WTC11 (cell line): Measurements from ENCODE around the gene CAPZB. TPM values are rescaled to one million over a fixed set of nuclear protein-coding genes. Genes with fewer than 3 reads are reported as not detected.

ENCODE experiments used
- ATAC-seq: fragments of 200-7000 bp; cut with Tn5 transposase; 2 replicates; pipeline ENCODE4 v1.10.0; 2021; ENCODE audit warnings: mild to moderate bottlenecking, moderate library complexity
- CTCF ChIA-PET: fragments of 300-600 bp; sonication (Branson Sonifier 250); formaldehyde crosslinking; loops from one replicate; lab custom pipeline; 2021; ENCODE audit warnings: antibody characterized with exemption; lab: Charles Lee
- POLR2A ChIA-PET: fragments of 350-600 bp; sonication (Branson Sonifier 250); formaldehyde crosslinking; loops from one replicate; lab custom pipeline; 2021; ENCODE audit warnings: antibody characterized with exemption; lab: Charles Lee
- DNase-seq: peaks from one replicate; pipeline ENCODE4 v3.0.0; 2021; ENCODE audit warnings: low spot score
- H3K27ac Mint-ChIP-seq: 2 replicates; pipeline ENCODE4 v1.8.0; 2021; ENCODE audit warnings: mixed read lengths
- H3K27me3 Mint-ChIP-seq: 2 replicates; pipeline ENCODE4 v1.8.0; 2021; ENCODE audit warnings: low read depth, mild to moderate bottlenecking, moderate library complexity, mixed read lengths
- H3K36me3 Mint-ChIP-seq: 2 replicates; pipeline ENCODE4 v1.8.0; 2021; ENCODE audit warnings: mixed read lengths
- H3K4me1 Mint-ChIP-seq: 2 replicates; pipeline ENCODE4 v1.8.0; 2022; ENCODE audit warnings: mixed read lengths
- H3K4me3 Mint-ChIP-seq: 2 replicates; pipeline ENCODE4 v1.8.0; 2021; ENCODE audit warnings: mild to moderate bottlenecking, moderate library complexity, mixed read lengths
- H3K9me3 Mint-ChIP-seq: 2 replicates; pipeline ENCODE4 v1.8.0; 2021; ENCODE audit warnings: mixed read lengths
- ATF1 ChIP-seq: sonication (generic); formaldehyde crosslinking; IDR thresholded peaks from 2 replicates; pipeline ENCODE4 v1.8.1; 2023; ENCODE audit warnings: mild to moderate bottlenecking, moderate library complexity, missing genetic modification reagents
- CREM ChIP-seq: sonication (generic); formaldehyde crosslinking; IDR thresholded peaks from 2 replicates; pipeline ENCODE4 v1.8.1; 2022; ENCODE audit warnings: mild to moderate bottlenecking, missing genetic modification reagents, moderate library complexity
- E2F1 ChIP-seq: sonication (generic); formaldehyde crosslinking; IDR thresholded peaks from 2 replicates; pipeline ENCODE4 v1.8.0; 2022; ENCODE audit warnings: mild to moderate bottlenecking, missing genetic modification reagents
- ELF4 ChIP-seq: sonication (generic); formaldehyde crosslinking; IDR thresholded peaks from 2 replicates; pipeline ENCODE4 v1.8.1; 2022; ENCODE audit warnings: low read depth, mild to moderate bottlenecking, moderate library complexity, missing genetic modification reagents
- FOXK1 ChIP-seq: sonication (generic); formaldehyde crosslinking; IDR thresholded peaks from 2 replicates; pipeline ENCODE4 v1.8.0; 2022; ENCODE audit warnings: mild to moderate bottlenecking, moderate library complexity, missing genetic modification reagents
- HMGXB4 ChIP-seq: sonication (generic); formaldehyde crosslinking; IDR thresholded peaks from 2 replicates; pipeline ENCODE4 v1.8.1; 2023; ENCODE audit warnings: mild to moderate bottlenecking, moderate library complexity, missing genetic modification reagents
- NFE2L1 ChIP-seq: sonication (generic); formaldehyde crosslinking; IDR thresholded peaks from 2 replicates; pipeline ENCODE4 v1.8.1; 2023; ENCODE audit warnings: missing genetic modification reagents
- NR1H2 ChIP-seq: sonication (generic); formaldehyde crosslinking; IDR thresholded peaks from 2 replicates; pipeline ENCODE4 v1.9.0; 2021; ENCODE audit warnings: mild to moderate bottlenecking, moderate library complexity, missing genetic modification reagents
- NR2C2 ChIP-seq: sonication (generic); formaldehyde crosslinking; IDR thresholded peaks from 2 replicates; pipeline ENCODE4 v1.8.0; 2022; ENCODE audit warnings: mild to moderate bottlenecking, missing genetic modification reagents
- PRRX2 ChIP-seq: fragments of 250-450 bp; sonication (Bioruptor Pico); IDR thresholded peaks from 2 replicates; pipeline ENCODE4 v1.8.0; 2021; ENCODE audit warnings: mild to moderate bottlenecking
- RELA ChIP-seq: sonication (generic); formaldehyde crosslinking; IDR thresholded peaks from 2 replicates; pipeline ENCODE4 v1.8.1; 2022; ENCODE audit warnings: missing genetic modification reagents, mild to moderate bottlenecking, borderline replicate concordance
- SOX15 ChIP-seq: fragments of 250-450 bp; sonication (Bioruptor Pico); IDR thresholded peaks from 2 replicates; pipeline ENCODE4 v1.9.0; 2021; ENCODE audit warnings: mild to moderate bottlenecking
- USF2 ChIP-seq: sonication (generic); formaldehyde crosslinking; IDR thresholded peaks from 2 replicates; pipeline ENCODE4 v1.8.1; 2023; ENCODE audit warnings: mild to moderate bottlenecking, missing genetic modification reagents, moderate library complexity
- total RNA-seq: library from RNA; stranded (reverse); gene quantifications from 3 replicates; pipeline ENCODE4 v1.2.3, GENCODE V29; 2021
- TF ChIP-seq, protein P1 (sequence below): sonication (generic); formaldehyde crosslinking; IDR thresholded peaks from 2 replicates; pipeline ENCODE4 v1.8.0; 2023; ENCODE audit warnings: missing genetic modification reagents, mild to moderate bottlenecking, borderline replicate concordance
- TF ChIP-seq, protein P2 (sequence below): fragments of 250-450 bp; sonication (Bioruptor Pico); IDR thresholded peaks from 2 replicates; pipeline ENCODE4 v1.9.0; 2021; ENCODE audit warnings: mild to moderate bottlenecking
- TF ChIP-seq, protein P3 (sequence below): sonication (generic); formaldehyde crosslinking; IDR thresholded peaks from 2 replicates; pipeline ENCODE4 v1.8.0; 2022; ENCODE audit warnings: mild to moderate bottlenecking, missing genetic modification reagents

The CAPZB gene
- total RNA-seq, 1 experiment from 2014 or later, result 348 TPM

DNA sequence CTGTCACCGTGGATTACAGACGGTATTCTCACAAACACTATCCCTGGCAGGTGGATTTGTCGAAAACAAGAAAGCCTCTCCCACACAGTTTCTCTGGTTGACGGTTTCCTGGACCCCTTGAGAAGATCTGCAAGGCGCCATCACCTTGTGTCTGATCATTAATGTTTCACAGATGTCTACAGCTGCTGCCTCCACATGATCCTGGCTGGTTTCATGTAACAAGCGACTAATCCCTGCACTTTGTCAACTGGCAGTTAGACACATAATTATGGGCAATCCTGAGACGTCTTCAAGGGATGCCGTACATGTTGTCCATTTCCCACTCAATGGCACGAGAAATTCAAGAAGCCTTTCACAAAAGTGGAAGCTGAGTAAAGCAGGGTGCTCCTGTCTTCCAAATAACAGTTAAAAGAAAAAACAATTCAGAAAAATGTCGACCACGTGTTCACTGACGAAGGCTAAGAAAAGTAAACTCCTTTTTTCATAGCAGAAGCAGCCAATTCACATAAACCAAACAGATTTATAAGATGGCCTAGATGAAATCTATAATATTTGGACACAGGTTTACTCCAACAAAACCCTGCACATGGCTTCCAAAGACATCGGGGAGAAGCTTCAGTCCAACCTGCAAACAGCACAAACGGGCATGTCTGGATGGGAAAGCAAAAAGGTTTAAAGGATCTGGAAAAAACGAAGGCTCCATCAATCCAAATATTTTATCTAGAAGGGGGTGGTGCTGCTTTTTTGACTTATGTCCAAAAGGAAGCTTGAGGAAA, 52.2 kb downstream of the CAPZB start:
- ATAC-seq (no peak), DNase-seq (no peak)
- Mint-ChIP-seq H3K36me3 (peaks cover 7% of the 10 kb centered on the region), H3K9me3 (no peaks in the 10 kb centered on the region), H3K4me1 (peaks cover 19% of the 10 kb centered on the region), H3K27ac (peak overlapping the region; percentile 10; the same call in 1 of the 2 replicates), H3K4me3 (no peak overlapping the region), H3K27me3 (no peaks in the 10 kb centered on the region)
- TF ChIP-seq NR1H2 (CRISPR knock-in tag), result no peak
- no peak for TF ChIP-seq ATF1
- no peak for TF ChIP-seq RELA (CRISPR knock-in tag)
- TF ChIP-seq, protein P1, sequence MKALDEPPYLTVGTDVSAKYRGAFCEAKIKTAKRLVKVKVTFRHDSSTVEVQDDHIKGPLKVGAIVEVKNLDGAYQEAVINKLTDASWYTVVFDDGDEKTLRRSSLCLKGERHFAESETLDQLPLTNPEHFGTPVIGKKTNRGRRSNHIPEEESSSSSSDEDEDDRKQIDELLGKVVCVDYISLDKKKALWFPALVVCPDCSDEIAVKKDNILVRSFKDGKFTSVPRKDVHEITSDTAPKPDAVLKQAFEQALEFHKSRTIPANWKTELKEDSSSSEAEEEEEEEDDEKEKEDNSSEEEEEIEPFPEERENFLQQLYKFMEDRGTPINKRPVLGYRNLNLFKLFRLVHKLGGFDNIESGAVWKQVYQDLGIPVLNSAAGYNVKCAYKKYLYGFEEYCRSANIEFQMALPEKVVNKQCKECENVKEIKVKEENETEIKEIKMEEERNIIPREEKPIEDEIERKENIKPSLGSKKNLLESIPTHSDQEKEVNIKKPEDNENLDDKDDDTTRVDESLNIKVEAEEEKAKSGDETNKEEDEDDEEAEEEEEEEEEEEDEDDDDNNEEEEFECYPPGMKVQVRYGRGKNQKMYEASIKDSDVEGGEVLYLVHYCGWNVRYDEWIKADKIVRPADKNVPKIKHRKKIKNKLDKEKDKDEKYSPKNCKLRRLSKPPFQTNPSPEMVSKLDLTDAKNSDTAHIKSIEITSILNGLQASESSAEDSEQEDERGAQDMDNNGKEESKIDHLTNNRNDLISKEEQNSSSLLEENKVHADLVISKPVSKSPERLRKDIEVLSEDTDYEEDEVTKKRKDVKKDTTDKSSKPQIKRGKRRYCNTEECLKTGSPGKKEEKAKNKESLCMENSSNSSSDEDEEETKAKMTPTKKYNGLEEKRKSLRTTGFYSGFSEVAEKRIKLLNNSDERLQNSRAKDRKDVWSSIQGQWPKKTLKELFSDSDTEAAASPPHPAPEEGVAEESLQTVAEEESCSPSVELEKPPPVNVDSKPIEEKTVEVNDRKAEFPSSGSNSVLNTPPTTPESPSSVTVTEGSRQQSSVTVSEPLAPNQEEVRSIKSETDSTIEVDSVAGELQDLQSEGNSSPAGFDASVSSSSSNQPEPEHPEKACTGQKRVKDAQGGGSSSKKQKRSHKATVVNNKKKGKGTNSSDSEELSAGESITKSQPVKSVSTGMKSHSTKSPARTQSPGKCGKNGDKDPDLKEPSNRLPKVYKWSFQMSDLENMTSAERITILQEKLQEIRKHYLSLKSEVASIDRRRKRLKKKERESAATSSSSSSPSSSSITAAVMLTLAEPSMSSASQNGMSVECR (CRISPR knock-in tag), result no peak
- TF ChIP-seq, protein P2, sequence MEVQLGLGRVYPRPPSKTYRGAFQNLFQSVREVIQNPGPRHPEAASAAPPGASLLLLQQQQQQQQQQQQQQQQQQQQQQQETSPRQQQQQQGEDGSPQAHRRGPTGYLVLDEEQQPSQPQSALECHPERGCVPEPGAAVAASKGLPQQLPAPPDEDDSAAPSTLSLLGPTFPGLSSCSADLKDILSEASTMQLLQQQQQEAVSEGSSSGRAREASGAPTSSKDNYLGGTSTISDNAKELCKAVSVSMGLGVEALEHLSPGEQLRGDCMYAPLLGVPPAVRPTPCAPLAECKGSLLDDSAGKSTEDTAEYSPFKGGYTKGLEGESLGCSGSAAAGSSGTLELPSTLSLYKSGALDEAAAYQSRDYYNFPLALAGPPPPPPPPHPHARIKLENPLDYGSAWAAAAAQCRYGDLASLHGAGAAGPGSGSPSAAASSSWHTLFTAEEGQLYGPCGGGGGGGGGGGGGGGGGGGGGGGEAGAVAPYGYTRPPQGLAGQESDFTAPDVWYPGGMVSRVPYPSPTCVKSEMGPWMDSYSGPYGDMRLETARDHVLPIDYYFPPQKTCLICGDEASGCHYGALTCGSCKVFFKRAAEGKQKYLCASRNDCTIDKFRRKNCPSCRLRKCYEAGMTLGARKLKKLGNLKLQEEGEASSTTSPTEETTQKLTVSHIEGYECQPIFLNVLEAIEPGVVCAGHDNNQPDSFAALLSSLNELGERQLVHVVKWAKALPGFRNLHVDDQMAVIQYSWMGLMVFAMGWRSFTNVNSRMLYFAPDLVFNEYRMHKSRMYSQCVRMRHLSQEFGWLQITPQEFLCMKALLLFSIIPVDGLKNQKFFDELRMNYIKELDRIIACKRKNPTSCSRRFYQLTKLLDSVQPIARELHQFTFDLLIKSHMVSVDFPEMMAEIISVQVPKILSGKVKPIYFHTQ (CRISPR knock-in tag), result no peak
- TF ChIP-seq ELF4 (CRISPR knock-in tag), result no peak
- TF ChIP-seq HMGXB4 (CRISPR knock-in tag), result no peak
- TF ChIP-seq SOX15, result no peak
- ChIA-PET CTCF (interaction anchor here (1.3 kb wide), 1 partner anchor 55 kb away, joined by 3 read pairs; no protein-coding TSS in a partner anchor), POLR2A (interaction anchor here (1.0 kb wide), 2 partner anchors 8 to 38 kb away, joined by 3 read pairs; no protein-coding TSS in a partner anchor)

GRCh38 chr1:19430121-19431068, 54.9 kb downstream of the CAPZB start:
- POLR2A ChIA-PET, result interaction anchor here (0.6 kb wide), 1 partner anchor 28 kb away, joined by 3 read pairs; no protein-coding TSS in a partner anchor
- no peak for TF ChIP-seq NFE2L1 (CRISPR knock-in tag)
- no peak for TF ChIP-seq PRRX2 (CRISPR knock-in tag)
- no peak for TF ChIP-seq USF2 (CRISPR knock-in tag)
- TF ChIP-seq FOXK1 (CRISPR knock-in tag), result no peak
- TF ChIP-seq, protein P3, sequence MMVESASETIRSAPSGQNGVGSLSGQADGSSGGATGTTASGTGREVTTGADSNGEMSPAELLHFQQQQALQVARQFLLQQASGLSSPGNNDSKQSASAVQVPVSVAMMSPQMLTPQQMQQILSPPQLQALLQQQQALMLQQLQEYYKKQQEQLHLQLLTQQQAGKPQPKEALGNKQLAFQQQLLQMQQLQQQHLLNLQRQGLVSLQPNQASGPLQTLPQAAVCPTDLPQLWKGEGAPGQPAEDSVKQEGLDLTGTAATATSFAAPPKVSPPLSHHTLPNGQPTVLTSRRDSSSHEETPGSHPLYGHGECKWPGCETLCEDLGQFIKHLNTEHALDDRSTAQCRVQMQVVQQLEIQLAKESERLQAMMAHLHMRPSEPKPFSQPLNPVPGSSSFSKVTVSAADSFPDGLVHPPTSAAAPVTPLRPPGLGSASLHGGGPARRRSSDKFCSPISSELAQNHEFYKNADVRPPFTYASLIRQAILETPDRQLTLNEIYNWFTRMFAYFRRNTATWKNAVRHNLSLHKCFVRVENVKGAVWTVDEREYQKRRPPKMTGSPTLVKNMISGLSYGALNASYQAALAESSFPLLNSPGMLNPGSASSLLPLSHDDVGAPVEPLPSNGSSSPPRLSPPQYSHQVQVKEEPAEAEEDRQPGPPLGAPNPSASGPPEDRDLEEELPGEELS (CRISPR knock-in tag), result no peak
- no peak for TF ChIP-seq NR2C2
- no peak for TF ChIP-seq E2F1 (CRISPR knock-in tag)
- no peak for TF ChIP-seq CREM (CRISPR knock-in tag)

More at GRCh38 chr1:19430121-19431068, 54.9 kb downstream of the CAPZB start:
- no peaks in the 10 kb centered on the region for H3K27me3 Mint-ChIP-seq
- no peak for ATAC-seq
- H3K36me3 Mint-ChIP-seq, result peaks cover 5% of the 10 kb centered on the region; the same call in 1 of the 2 replicates
- CTCF ChIA-PET, result interaction anchor here (0.7 to 2.4 kb wide), 3 partner anchors 38 to 223 kb away, joined by 3 to 5 read pairs (median 4); no protein-coding TSS in a partner anchor
- H3K4me1 Mint-ChIP-seq, result peaks cover 19% of the 10 kb centered on the region
- peak overlapping the region; percentile 35 for H3K27ac Mint-ChIP-seq
- no peak for DNase-seq
- no peaks in the 10 kb centered on the region for H3K9me3 Mint-ChIP-seq
- no peak overlapping the region for H3K4me3 Mint-ChIP-seq
